NCI-H128 (cell line): Measurements from ENCODE around the gene DUSP10.

Experiments used
- DNase-seq: peaks from one replicate; lab custom pipeline; 2025; ENCODE audit not compliant: unreplicated experiment; lab: John Stamatoyannopoulos, UW

The DUSP10 gene

GRCh38 chr1:221765527-221765926, 23.6 kb upstream of the DUSP10 start:
- no peak for DNase-seq

- DNase-seq, result no peak
Measured at GRCh38 chr1:221762121-221762520, 20.2 kb upstream of the DUSP10 start.

GRCh38 chr1:221761354-221762002, 19.6 kb upstream of the DUSP10 start:
- DNase-seq, result no peak

- DNase-seq, result no peak
Measured at GRCh38 chr1:221760911-221761310, 19.0 kb upstream of the DUSP10 start.

- no peak for DNase-seq
Measured at GRCh38 chr1:221759436-221759835, 17.5 kb upstream of the DUSP10 start.

- no peak for DNase-seq
Measured at GRCh38 chr1:221758455-221758854, 16.6 kb upstream of the DUSP10 start.

GRCh38 chr1:221756830-221757551, 15.1 kb upstream of the DUSP10 start:
- DNase-seq, result no peak

- DNase-seq, result no peak
Measured at GRCh38 chr1:221753828-221754188, 11.9 kb upstream of the DUSP10 start.

- DNase-seq, result no peak
Measured at GRCh38 chr1:221751226-221751887, 9.5 kb upstream of the DUSP10 start.

GRCh38 chr1:221748981-221749380, 7.1 kb upstream of the DUSP10 start:
- no peak for DNase-seq

GRCh38 chr1:221747839-221748238, 6.0 kb upstream of the DUSP10 start:
- no peak for DNase-seq

- no peak for DNase-seq
Measured at GRCh38 chr1:221743416-221744208, 1.7 kb upstream of the DUSP10 start.

GRCh38 chr1:221742555-221743415, 896 bp upstream of the DUSP10 start:
- peak; percentile 89 for DNase-seq

- peak; percentile 8 for DNase-seq
Measured at GRCh38 chr1:221740993-221741702, 741 bp downstream of the DUSP10 start.

GRCh38 chr1:221740369-221740992, 1.4 kb downstream of the DUSP10 start:
- no peak for DNase-seq

GRCh38 chr1:221739677-221740025, 2.2 kb downstream of the DUSP10 start:
- no peak for DNase-seq

GRCh38 chr1:221739018-221739676, 2.7 kb downstream of the DUSP10 start:
- DNase-seq, result no peak

GRCh38 chr1:221736714-221737113, 5.2 kb downstream of the DUSP10 start:
- DNase-seq, result no peak

GRCh38 chr1:221735999-221736398, 5.9 kb downstream of the DUSP10 start:
- DNase-seq, result no peak
